GM21576 (cell line): Measurements from ENCODE around the gene STYK1.
"Not testable (repeated sequence)": the region's sequence is repeated elsewhere in the genome, so short reads cannot be mapped to it uniquely, and the experiment has no call there.

ENCODE experiments used
- ATAC-seq: cut with Tn5 transposase; IDR thresholded peaks from one replicate; pipeline ENCODE4 v1.9.1; 2021; ENCODE audit warnings: mild to moderate bottlenecking, moderate library complexity; ENCODE audit not compliant: unreplicated experiment

Gene STYK1

DNA sequence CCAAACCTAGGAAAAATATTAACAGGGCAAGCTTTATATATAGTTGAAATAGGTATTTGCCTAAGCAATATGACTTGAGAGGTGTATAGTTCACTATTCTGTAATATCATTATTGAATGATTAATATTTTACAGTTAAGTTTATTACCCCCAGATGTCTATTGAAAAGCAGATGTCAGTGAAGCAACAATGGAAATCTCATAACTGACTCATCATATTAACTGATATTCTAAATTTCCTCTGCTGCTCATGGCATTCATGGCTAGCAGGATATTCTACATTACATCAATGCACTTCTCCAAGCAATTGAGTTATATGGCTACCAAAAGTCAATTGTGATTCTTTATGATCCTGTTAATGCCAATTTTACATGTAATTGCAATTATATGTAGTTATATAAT is 50.7 kb downstream of the STYK1 start:
- no peak for ATAC-seq

DNA sequence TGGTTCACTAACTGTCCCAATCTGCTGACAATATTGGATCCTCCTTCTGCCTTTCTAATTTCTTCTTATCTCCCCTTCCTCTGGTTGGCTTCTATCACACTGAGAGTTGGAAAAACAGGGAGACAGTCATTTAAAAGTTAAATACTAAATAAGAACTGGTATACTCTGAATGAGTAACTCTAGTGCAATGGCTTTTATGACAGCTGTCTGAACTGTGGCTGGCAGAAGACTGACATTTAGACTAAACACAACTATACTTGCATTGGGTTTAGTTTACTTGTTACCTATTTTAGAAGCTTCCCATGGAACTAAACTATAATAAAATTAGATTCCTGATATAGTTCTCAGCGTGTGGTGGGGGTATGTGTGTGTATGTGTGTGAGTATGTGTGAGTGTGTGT is 52.6 kb downstream of the STYK1 start:
- no peak for ATAC-seq

DNA sequence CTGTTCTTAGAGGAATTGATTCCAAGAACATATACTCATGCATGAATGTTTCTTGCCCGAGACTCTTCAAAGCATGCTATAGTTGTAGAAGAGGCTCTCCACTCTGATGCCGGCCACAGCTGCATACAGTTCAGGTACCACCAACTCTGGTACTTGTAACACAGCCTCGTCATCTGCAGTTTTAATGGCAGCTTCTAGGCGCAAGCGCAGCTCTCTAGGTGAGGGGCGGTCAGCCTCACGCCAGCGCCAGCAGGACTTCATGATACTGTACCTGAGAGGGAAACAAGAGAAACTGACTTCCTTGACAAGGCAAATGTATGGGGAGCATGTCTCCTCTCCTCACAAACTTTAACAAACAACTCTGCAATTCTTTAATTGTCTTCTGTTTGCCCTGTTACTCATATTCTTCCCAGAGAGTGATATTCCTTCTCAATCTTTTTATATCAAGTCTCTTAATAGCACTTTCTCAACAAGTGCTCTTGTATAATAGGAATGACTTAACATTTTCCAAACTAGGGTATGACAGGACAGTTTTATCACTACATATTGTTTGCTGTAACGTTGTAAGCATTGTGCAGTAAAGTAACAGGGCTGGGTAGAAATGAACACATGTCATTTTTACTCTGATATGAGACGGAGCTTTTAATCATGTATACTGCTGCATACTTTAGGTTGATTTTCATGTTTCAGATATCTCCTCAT is 53.6 kb downstream of the STYK1 start:
- no peak for ATAC-seq

DNA sequence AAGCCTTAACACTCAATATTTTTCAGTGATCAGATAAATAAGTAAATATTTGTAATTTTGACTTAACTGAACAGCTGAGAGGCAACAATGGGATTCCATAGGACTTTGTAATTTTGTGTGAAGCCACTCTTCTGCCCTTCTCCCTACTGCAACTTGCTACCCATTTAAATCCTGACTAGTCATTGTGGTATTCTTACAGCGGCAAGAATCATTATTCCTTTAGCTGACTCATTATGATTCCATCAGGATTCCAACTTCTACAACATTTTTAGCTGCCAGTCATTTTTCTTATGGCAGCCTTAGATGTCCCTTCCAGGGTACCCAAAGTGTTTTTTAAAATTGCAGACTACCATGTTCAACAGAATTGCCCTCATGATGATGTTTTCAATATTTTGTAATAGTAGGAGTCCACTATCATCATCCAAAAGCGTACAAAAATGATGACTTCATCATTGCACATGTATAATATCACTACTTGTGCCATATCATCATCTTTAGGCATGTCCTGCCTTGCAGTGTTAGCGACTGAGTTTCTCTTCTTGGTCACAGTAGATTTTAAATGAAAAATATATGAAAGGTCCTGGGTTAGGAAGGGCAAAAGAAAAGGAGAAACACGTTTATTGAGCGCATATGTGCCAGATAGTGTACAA is 55.4 kb downstream of the STYK1 start:
- ATAC-seq: no peak

DNA sequence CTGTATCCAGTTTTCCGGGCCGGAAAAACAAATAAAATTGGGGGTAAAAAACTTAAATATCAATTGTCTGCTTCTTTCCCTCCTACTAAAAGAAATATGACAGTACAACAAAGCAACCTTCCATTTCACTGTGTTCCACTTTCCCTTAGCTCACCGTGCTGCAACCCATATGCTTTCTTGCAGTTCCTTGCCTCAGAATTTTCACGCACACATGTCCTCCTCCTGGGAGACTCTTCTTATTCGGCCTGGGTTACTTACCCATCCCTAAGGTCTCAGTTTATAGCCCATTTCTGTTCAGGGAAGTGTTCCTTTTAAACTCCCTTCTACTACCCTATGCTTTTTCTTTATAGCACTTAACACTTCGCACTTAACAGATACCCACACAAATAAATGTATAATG is 56.0 kb downstream of the STYK1 start:
- ATAC-seq: no peak

DNA sequence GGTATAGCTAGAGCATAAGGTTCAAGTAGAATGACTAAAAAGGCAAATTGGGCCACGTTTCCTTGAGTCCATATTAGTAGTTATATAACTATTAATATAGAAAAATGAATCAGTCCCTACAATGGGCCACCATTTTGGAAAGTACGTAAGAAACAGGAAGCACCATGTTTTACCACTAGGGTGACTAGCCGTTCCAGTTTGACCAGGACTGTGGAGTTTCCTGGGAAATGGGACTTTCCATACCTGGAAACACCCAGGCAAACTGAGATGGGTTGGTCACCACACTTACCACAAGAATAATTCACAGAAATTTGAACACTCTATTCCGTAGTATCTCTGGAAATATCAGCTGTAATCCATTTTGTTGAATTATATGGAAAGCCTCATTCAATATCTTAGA is 58.3 kb downstream of the STYK1 start:
- ATAC-seq: no peak

DNA sequence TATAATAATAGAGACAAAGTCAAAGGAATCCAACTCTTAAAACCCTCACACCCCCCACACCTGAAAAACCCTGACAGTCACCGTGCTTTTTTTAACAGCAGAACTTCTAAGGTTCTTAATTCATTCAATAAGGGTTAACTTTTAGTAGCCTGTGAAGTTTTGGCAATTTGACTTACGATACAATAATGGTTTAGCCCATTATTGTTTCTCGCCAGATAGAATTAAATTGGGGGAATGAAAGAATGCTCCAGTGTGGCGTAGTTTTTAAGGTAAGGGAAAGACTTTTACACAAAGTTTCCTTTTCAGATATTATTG is 59.8 kb downstream of the STYK1 start:
- no peak for ATAC-seq

DNA sequence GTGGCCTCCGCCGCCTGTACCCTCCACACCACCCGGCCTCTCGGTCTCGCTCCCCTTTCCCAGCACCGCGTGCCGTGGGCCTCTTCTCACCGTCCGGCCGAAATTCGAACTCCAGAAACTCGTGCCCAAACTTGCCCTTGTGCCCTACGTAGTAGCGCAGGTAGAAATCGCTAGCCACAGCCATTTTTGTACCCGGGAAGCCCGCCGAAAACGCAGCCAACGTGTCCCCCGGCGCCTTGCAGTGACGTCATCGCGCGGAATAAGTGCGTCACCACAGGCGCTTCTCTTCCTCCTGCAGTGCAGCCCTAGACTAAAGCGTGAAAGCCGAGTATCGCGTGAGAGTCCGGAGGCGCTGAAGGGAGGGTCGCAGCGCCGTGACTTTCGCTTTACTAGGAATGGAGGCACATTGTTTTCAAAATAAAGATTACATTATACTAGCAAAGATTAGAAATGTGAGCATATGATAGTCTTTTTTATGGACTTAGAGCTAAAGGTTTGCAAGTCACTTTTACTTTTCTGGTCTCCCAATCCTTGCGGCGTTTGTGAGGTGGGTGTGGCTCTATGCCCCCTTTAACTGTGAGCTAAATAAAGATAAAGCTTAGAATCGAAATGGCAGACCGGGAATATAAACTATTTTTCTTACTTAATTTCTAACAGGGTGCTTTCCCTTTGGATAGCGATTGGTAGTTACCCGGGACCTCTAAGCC is 60.4 kb downstream of the STYK1 start, which contains the start of gene MAGOHB:
Gene MAGOHB, minus strand, starts transcription at position 261 of the 707 bp plus-strand sequence. Its CDS starts 77 bp downstream, at position 184.
- peak; percentile 96 for ATAC-seq

DNA sequence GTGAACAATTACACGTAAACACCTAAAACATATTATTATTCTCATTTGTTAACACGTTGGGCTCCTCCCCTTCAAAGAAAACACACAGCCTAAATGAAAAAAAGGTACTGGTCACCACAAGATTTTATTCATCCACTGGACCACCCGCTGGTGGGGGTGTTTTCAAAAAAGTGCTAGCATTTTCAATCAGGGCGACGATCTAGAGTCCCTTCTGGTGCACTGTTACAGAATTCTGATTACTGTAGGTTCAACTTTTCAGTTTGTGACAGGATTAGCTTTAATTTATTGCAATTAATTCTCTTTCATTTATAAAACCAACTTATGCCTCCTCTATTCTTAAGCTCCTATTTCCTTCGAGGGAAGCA is 60.9 kb downstream of the STYK1 start:
- ATAC-seq: peak; percentile 5

DNA sequence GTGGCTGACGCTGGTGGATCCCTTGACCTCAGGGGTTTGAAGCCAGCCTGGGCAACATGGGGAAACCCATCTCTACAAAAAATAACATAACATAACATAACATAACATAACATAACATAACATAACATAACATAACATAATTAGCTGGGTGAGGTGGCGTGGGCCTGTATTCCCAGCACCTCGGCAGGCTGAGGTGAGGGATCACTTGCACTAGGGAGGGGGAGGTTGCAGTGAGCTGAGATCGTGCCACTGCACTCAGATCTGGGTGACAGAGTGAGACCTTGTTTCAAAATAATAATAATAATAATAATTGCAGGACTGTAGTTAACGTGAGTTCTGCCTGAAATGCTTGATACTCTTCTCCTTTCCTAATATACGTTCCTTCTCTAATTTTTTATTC is 61.7 kb downstream of the STYK1 start:
- no peak for ATAC-seq

DNA sequence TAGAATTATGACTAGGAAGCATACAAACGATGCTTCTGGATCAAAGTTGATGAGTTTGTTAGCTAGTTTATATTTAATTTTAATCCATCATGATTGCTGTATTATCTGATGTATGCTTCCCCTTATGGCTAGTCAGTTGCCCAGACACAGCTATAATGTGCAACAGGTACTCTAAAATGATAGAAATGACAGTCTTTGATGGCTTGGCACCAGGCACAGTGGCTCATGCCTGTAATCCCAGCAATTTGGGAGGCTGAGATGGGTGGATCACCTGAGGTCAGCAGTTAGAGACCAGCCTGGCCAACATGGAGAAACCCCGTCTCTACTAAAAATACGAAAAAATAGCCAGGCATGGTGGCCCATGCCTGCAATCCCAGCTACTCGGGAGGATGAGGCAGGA is 62.6 kb downstream of the STYK1 start:
- not testable (repeated sequence) for ATAC-seq

DNA sequence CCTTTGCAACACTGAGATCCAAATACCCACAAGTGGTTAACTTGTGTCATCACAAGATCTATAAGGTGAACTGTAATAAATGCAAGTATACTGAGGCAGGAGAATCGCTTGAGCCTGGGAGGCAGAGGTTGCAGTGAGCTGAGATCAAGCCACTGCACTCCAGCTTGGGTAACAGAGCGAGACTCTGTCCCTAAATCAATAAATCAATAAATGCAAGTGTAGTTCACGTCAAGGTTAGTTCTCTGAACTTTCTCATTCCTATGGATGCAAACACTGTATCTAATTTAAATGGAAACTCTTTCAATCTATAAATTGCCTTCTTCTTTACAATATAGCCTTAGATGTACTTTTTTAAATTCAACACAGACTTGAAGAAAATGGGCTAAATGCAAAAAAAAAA is 63.7 kb downstream of the STYK1 start:
- no peak for ATAC-seq

DNA sequence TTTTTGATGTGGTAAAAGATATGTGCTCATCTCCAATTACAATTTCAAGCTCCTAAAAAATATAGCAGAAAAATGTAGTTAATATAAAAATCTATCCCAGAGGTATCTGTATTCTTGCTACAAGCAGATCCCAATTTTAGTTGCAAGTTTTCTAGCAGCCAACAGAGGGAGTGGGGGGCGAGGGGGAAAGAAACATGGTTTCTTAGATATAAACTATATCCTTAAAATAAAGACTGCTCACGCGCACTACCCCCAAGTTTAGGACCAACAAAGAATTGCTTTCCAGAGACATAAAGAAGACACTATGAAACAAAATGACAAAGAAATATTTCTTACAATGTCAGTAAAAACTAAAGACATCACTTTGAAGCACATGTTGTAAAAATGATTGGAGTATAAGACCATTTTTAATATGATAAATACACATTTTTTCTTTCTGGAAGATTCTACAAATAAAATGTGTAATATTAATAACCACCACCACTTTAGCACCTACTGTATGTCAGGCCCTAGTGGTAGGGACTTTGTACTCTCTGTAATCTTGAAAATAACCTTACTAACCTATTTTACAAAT is 65.9 kb downstream of the STYK1 start:
- ATAC-seq: no peak

DNA sequence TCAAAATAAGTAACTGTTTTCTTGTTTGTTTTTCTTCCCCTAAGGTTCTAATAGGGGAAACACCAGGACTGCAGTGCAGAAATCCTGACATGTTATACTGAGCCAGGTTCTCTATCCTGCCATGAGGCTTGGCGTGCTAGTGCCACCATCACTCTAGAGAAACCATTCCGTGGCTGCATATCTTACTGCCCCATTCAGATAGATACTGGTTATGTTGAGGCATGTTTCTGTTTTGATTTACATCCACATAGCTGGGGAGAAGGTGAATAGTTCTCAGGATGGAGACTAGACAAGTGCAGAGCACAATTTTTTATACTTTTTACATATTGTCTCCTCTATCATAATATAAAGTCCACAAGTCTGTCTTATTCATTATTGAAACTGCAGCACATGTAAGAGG is 72.0 kb downstream of the STYK1 start:
- no peak for ATAC-seq

DNA sequence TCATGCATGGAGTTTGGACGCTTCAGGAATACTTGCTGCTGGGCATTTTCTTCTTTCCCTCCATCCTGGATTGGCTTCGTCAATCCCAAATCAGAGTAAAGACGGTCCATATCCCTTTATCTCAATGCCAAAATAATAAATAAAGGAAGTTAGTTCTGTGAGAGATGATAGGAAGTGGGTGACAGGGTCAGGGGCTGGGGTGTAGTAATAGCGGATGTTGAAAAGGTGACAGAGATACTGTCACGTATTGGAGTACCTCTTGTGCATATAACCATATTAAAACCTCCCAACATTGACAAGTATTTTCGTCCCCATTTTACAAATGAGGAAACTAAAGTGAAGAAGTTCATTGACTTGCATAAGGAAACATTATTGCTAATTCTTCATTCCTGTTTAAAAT is 72.9 kb downstream of the STYK1 start:
- ATAC-seq: no peak

DNA sequence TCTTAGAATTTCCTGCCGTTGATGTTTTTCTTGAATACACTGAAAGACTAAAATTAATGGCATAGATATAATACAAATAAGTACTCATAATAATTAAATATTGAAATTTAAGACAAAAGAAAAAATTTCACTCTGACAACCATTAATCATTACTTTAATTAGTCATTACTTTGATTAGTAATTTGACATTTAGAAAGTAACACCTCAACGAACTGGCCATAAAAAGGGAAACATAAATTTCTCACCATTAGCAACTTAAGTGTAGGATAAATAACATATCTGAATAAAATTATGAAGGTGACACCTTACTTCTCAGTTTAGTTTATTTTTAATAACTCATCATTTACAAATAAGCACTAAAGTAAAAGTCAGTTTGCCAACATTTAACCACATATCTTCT is 78.0 kb downstream of the STYK1 start:
- ATAC-seq: no peak

DNA sequence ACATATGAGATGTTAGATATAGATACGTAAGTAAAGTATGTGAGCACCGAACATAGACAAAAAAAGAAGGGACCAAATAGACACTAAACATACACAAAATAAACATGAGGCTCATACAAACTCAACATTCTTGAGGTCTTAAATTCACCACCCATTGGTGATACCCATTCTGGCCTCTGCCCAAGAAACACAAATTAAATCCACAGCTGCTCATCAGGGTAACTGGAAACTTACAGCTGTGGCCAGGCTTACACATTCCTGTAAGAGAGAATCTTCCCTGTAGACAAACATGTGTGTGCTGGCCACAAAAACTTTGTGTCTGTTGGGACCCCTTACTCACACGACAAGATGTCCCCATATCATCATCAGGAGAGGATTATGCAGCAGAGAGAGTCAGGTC is 82.9 kb downstream of the STYK1 start:
- ATAC-seq: no peak

DNA sequence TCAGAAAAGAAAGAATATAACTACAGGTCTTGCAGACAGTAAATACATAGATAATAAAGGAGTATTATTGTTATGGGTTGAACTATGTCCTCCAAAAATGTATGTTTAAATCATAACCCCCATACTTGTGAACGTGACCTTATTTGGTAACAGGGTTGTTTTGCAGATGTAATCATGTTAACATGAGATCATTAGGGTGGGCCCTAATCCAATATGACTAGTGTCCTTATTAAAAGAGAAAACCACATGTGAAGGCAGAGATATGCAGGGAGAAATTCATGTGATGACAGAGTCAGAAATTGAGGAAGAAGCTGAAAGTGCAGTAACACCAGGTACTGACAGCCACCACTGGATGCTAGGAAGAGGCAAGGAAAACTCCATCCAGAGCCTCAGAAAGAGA is 89.4 kb downstream of the STYK1 start:
- no peak for ATAC-seq

DNA sequence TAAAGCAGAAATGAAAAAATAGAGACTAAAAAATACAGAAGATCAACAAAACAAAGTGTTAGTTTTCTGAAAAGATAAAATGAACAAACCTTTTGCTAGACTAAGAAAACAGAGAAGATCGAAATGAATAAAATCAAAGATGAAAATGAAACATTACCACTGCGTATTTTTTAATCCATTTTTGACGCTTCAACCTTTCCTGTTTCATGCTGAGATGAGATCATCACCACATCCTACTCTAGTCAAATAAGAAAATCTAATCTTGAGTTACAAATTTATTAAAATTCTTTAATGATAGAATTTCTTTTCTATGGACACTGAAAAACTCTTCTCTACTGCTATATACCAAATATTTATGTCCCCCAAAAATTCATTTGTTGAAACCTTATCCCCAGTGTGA is 91.1 kb downstream of the STYK1 start:
- ATAC-seq: no peak

DNA sequence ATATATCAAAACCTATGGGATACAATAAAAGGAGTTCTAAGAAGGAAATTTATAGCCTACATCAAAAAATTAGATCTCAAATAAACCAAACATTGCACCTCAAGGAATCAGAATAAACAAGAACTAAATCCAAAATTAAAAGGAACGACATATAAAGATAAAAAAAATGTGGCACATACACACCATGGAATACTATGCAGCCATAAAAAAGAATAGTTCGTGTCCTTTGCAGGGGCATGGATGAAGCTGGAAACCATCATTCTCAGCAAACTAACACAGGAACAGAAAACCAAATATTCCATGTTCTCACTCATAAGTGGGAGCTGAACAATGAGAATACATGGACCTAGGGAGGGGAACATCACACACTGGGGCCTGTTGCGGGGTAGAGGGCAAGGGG is 91.7 kb downstream of the STYK1 start:
- not testable (repeated sequence) for ATAC-seq

DNA sequence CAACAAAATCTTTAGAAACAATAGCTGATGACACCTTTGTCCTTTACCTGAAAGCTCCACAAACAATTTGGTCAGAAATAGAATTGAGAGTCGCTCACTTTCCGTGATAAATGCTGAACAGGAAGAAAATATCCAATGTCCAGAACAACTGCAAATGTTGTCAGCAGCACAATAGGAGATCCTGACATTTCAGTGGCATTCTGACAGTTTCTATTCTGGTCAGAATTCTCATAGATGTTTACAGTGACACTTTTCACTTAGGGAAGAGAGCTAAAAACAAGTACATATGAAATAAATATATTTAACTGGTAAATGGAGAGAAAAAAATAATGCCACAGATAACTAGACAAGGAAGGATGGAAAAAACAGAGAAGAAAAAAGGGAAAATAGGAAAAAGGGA is 99.5 kb downstream of the STYK1 start:
- no peak for ATAC-seq

DNA sequence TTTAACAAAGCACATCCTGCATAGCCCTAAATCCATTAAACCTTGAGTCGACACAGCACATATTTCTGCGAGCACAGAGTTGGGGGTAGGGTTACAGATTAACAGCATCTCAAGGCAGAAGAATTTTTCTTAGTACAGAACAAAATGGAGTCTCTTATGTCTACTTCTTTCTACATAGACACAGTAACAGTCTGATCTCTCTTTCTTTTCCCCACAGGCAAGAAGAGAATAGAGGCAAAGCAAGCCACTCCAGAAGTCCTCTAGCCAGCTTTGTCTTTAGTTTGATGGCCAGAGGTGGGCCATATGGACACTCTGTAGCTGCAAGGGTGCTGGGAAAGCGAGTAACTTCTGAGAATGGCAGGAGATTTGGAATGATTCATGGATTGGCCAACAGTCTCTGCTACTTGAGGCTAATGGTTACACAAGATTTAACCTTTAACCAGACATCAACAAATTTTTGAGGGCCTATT is 101.8 kb downstream of the STYK1 start:
- not testable (repeated sequence) for ATAC-seq
